RCC 7860 (cell line): ENCODE measurements around the gene ATXN7L2.
A peak's percentile ranks its signal among the peaks of the same experiment; 100 is the strongest.

ENCODE experiments used
- DNase-seq: peaks from one replicate; pipeline ENCODE4 v3.0.0-alpha.2; 2015; ENCODE audit warnings: low spot score
- FAIRE-seq: peaks from 2 replicates; lab custom pipeline; 2012; peaks lifted over from hg19 to GRCh38; lab: Jason Lieb, UNC

Gene ATXN7L2

GRCh38 chr1:109522026-109522425 is 38.3 kb downstream of the ATXN7L2 start:
- FAIRE-seq (no peak), DNase-seq (no peak)

GRCh38 chr1:109523706-109524105 is 40.0 kb downstream of the ATXN7L2 start:
- FAIRE-seq = no peak
- DNase-seq = no peak

GRCh38 chr1:109527098-109527811 is 43.5 kb downstream of the ATXN7L2 start:
- no peak for DNase-seq
- no peak for FAIRE-seq

- DNase-seq = no peak
- no peak for FAIRE-seq
Observed at GRCh38 chr1:109527846-109528695, 44.4 kb downstream of the ATXN7L2 start.

GRCh38 chr1:109528712-109529111 is 45.0 kb downstream of the ATXN7L2 start:
- FAIRE-seq (no peak), DNase-seq (no peak)

GRCh38 chr1:109529881-109530456 is 46.3 kb downstream of the ATXN7L2 start:
- FAIRE-seq = no peak
- DNase-seq = no peak

- DNase-seq = no peak
- no peak for FAIRE-seq
Observed at GRCh38 chr1:109530457-109531087, 46.9 kb downstream of the ATXN7L2 start.

- no peak for DNase-seq
- no peak for FAIRE-seq
Observed at GRCh38 chr1:109531380-109531779, 47.7 kb downstream of the ATXN7L2 start.

GRCh38 chr1:109531826-109532364 is 48.2 kb downstream of the ATXN7L2 start:
- FAIRE-seq (no peak), DNase-seq (no peak)

GRCh38 chr1:109532365-109533136 is 48.8 kb downstream of the ATXN7L2 start:
- DNase-seq (peak; percentile 62), FAIRE-seq (no peak)

GRCh38 chr1:109534307-109534858 is 50.7 kb downstream of the ATXN7L2 start:
- DNase-seq = no peak
- no peak for FAIRE-seq

- DNase-seq (no peak), FAIRE-seq (no peak)
Observed at GRCh38 chr1:109535481-109535880, 51.8 kb downstream of the ATXN7L2 start.

- DNase-seq = no peak
- no peak for FAIRE-seq
Observed at GRCh38 chr1:109535971-109536491, 52.3 kb downstream of the ATXN7L2 start.

- FAIRE-seq = no peak
- no peak for DNase-seq
Observed at GRCh38 chr1:109537450-109538178, 53.9 kb downstream of the ATXN7L2 start.

- DNase-seq (no peak), FAIRE-seq (no peak)
Observed at GRCh38 chr1:109538827-109539555, 55.3 kb downstream of the ATXN7L2 start.

- DNase-seq (no peak), FAIRE-seq (no peak)
Observed at GRCh38 chr1:109539676-109540075, 56.0 kb downstream of the ATXN7L2 start, which contains the start of gene GPR61. TSS of gene GPR61 (plus strand) at chr1:109539872. CDS start at chr1:109543023, 3,151 bp downstream.

- DNase-seq (no peak), FAIRE-seq (no peak)
Observed at GRCh38 chr1:109541102-109541501, 57.4 kb downstream of the ATXN7L2 start.
